ENCODE measurements around the gene MACO1.
"Not testable (repeated sequence)": the region's sequence is repeated elsewhere in the genome, so short reads cannot be mapped to it uniquely, and the experiment has no call there.

DNA sequence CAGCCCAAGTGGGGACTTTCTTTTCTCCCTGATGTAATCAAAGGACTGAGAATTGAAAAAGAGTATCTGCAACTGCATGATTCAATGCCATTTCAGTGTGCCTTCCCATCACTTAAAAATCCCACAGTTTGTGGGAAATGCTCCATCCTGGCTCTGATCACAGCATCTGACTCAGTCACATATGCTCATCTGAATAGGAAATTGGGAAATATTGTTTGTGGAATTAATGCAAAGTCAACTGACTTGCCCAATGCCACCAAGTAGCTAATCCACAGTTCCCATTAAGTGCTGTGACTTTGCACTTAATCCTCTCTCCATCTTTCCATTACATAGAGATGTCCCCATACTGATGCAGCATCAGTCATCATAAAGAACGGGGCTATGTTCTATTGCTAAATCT, 47.6 kb upstream of the MACO1 start:
- TF ChIP-seq, protein P1, sequence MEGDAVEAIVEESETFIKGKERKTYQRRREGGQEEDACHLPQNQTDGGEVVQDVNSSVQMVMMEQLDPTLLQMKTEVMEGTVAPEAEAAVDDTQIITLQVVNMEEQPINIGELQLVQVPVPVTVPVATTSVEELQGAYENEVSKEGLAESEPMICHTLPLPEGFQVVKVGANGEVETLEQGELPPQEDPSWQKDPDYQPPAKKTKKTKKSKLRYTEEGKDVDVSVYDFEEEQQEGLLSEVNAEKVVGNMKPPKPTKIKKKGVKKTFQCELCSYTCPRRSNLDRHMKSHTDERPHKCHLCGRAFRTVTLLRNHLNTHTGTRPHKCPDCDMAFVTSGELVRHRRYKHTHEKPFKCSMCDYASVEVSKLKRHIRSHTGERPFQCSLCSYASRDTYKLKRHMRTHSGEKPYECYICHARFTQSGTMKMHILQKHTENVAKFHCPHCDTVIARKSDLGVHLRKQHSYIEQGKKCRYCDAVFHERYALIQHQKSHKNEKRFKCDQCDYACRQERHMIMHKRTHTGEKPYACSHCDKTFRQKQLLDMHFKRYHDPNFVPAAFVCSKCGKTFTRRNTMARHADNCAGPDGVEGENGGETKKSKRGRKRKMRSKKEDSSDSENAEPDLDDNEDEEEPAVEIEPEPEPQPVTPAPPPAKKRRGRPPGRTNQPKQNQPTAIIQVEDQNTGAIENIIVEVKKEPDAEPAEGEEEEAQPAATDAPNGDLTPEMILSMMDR (IDR thresholded peaks at IDR 0.05; ENCODE audit: insufficient read depth, low read length, poor library complexity, severe bottlenecking): not testable (repeated sequence)
- not testable (repeated sequence) for TF ChIP-seq EZH2phosphoT487 (conservative IDR thresholded peaks at IDR 0.05; ENCODE audit: low read length)

Measured in SU-DHL-6 (cell line).